SK-N-SH (cell line): ENCODE results near the gene RARS2. TPM values are rescaled to one million over a fixed set of nuclear protein-coding genes. Genes with fewer than 3 reads are reported as not detected.

Experiments
- CTCF ChIA-PET: fragments of 300-600, 350-600 bp; formaldehyde crosslinking; extraction: SDS; loops from one replicate; lab custom pipeline; 2021; lab: Yijun Ruan, JAX
- POLR2A ChIA-PET: fragments of 350-600 bp; sonication (Branson Sonifier 250); formaldehyde crosslinking; extraction: SDS; loops from one replicate; lab custom pipeline; 2020; ENCODE audit warnings: antibody characterized with exemption, inconsistent platforms; lab: Yijun Ruan, JAX
- DNase-seq: peaks from one replicate; pipeline ENCODE4 v3.0.0; 2012
- H2AFZ ChIP-seq: fragments of 200-600 bp; sonication (generic); 2 replicates; pipeline ENCODE4 v1.8.1; 2016; ENCODE audit warnings: antibody characterized with exemption, mild to moderate bottlenecking, low read depth
- H3F3A ChIP-seq: fragments of 200-600 bp; sonication (generic); replicated peaks from 2 replicates; pipeline ENCODE3; 2016; ENCODE audit warnings: antibody characterized with exemption, mild to moderate bottlenecking; ENCODE audit not compliant: insufficient read depth
- H3K27ac ChIP-seq, 2 experiments: fragments of 200-500 bp in 1 of 2; fragments of 200-600 bp in 1 of 2; sonication (Bioruptor generic) in 1 of 2; sonication (generic), shearing (Covaris generic) in 1 of 2; 2 replicates each; pipeline versions ENCODE4 v1.5.1 to v1.6.1; 2014 to 2016; ENCODE audit warnings: low read depth in 2 of 2, inconsistent platforms in 1 of 2, low read length in 1 of 2, mild to moderate bottlenecking in 1 of 2, mixed read lengths in 1 of 2
- H3K27me3 ChIP-seq: fragments of 200-600 bp; sonication (generic), shearing (Covaris generic); 2 replicates; pipeline ENCODE4 v1.6.1; 2016; ENCODE audit warnings: mixed run types; ENCODE audit not compliant: insufficient read depth
- H3K36me3 ChIP-seq, 2 experiments: fragments of 200-500 bp in 1 of 2; fragments of 200-600 bp in 1 of 2; sonication (Bioruptor generic) in 1 of 2; sonication (generic) in 1 of 2; replicated peaks in 1 of 2; 2 replicates each; pipeline versions ENCODE3 to v1.5.1; 2014 to 2016; ENCODE audit warnings: low read length in 1 of 2, mild to moderate bottlenecking in 1 of 2; ENCODE audit not compliant: insufficient read depth in 2 of 2, control insufficient read depth in 1 of 2
- H3K4me1 ChIP-seq, 2 experiments: fragments of 200-500 bp in 1 of 2; fragments of 200-600 bp in 1 of 2; sonication (Bioruptor generic) in 1 of 2; sonication (generic), shearing (Covaris generic) in 1 of 2; 2 replicates each; pipeline versions ENCODE4 v1.5.1 to v1.6.1; 2014 to 2016; ENCODE audit warnings: low read depth in 1 of 2, low read length in 1 of 2, mixed run types in 1 of 2; ENCODE audit not compliant: insufficient read depth in 2 of 2, control insufficient read depth in 1 of 2
- H3K4me2 ChIP-seq: fragments of 200-600 bp; sonication (generic), shearing (Covaris generic); 2 replicates; pipeline ENCODE4 v1.6.1; 2017; ENCODE audit warnings: mixed run types
- H3K4me3 ChIP-seq, 2 experiments: fragments of 200-500 bp in 1 of 2; fragments of 200-600 bp in 1 of 2; sonication (Bioruptor generic) in 1 of 2; sonication (generic), shearing (Covaris generic) in 1 of 2; 2 replicates each; pipeline versions ENCODE4 v1.5.1 to v1.8.1; 2014 to 2016; ENCODE audit warnings: low read depth in 2 of 2, inconsistent platforms in 1 of 2, low read length in 1 of 2, mild to moderate bottlenecking in 1 of 2, mixed read lengths in 1 of 2, moderate library complexity in 1 of 2
- H3K79me2 ChIP-seq: fragments of 200-600 bp; sonication (generic); 2 replicates; pipeline ENCODE4 v1.8.1; 2017; ENCODE audit warnings: mild to moderate bottlenecking; ENCODE audit not compliant: insufficient read depth
- H3K9ac ChIP-seq: fragments of 200-600 bp; sonication (generic); 2 replicates; pipeline ENCODE4 v1.6.1; 2017; ENCODE audit warnings: mixed run types
- H3K9me2 ChIP-seq: fragments of 200-600 bp; sonication (generic); 2 replicates; pipeline ENCODE4 v1.6.1; 2017; ENCODE audit warnings: mixed run types
- H3K9me3 ChIP-seq: fragments of 200-600 bp; sonication (generic); 2 replicates; pipeline ENCODE4 v1.6.1; 2017; ENCODE audit warnings: mixed run types, mild to moderate bottlenecking, moderate library complexity
- H4K20me1 ChIP-seq: fragments of 200-600 bp; sonication (generic); 2 replicates; pipeline ENCODE4 v1.6.1; 2017; ENCODE audit warnings: mild to moderate bottlenecking, mixed run types; ENCODE audit not compliant: insufficient read depth
- CHD2 ChIP-seq: fragments of 150-350 bp; IDR thresholded peaks from 2 replicates; pipeline ENCODE4 v1.6.1; 2018; ENCODE audit warnings: low read length; ENCODE audit not compliant: partially characterized antibody
- ELF1 ChIP-seq: IDR thresholded peaks from 2 replicates; pipeline ENCODE4 v1.4.0; 2012
- FOSL2 ChIP-seq: IDR thresholded peaks from 2 replicates; pipeline ENCODE4 v1.4.0; 2012; ENCODE audit warnings: low read depth, mild to moderate bottlenecking, moderate library complexity, borderline replicate concordance
- FOXJ3 ChIP-seq: sonication (generic); formaldehyde crosslinking; IDR thresholded peaks from 2 replicates; pipeline ENCODE4 v1.5.1; 2020; ENCODE audit warnings: mild to moderate bottlenecking, missing genetic modification reagents
- GABPA ChIP-seq: IDR thresholded peaks from 2 replicates; pipeline ENCODE4 v1.4.0; 2012; ENCODE audit warnings: low read depth, mild to moderate bottlenecking
- GATA2 ChIP-seq: sonication (generic); formaldehyde crosslinking; IDR thresholded peaks from 2 replicates; pipeline ENCODE4 v1.5.0; 2020; ENCODE audit warnings: mild to moderate bottlenecking, missing genetic modification reagents
- JUND ChIP-seq: IDR thresholded peaks from 2 replicates; pipeline ENCODE4 v1.4.0; 2012
- NRF1 ChIP-seq: IDR thresholded peaks from 2 replicates; pipeline ENCODE4 v1.6.1; 2012; ENCODE audit warnings: low read depth, mild to moderate bottlenecking, low read length
- POLR2AphosphoS5 ChIP-seq: IDR thresholded peaks from 2 replicates; pipeline ENCODE4 v1.6.1; 2012; ENCODE audit warnings: low read depth, low read length
- RAD21 ChIP-seq: IDR thresholded peaks from 2 replicates; pipeline ENCODE4 v1.6.1; 2012; ENCODE audit warnings: mild to moderate bottlenecking, low read length
- SMC3 ChIP-seq: IDR thresholded peaks from 2 replicates; pipeline ENCODE4 v1.6.1; 2012; ENCODE audit warnings: low read depth, low read length, improper control_type of control experiment
- TAF1 ChIP-seq: IDR thresholded peaks from 2 replicates; pipeline ENCODE4 v1.6.1; 2012; ENCODE audit warnings: low read depth, mild to moderate bottlenecking, low read length, moderate library complexity, borderline replicate concordance
- YY1 ChIP-seq: IDR thresholded peaks from 2 replicates; pipeline ENCODE4 v1.4.0; 2012; ENCODE audit warnings: low read depth, mild to moderate bottlenecking
- WGBS: methylation state at CpG from one replicate; pipeline ENCODE4 v1.1.6; 2017; ENCODE audit warnings: low lambda C conversion rate; 5-methylcytosine and 5-hydroxymethylcytosine counted together
- polyA plus RNA-seq, 3 experiments: library from polyadenylated mRNA; depleted of rRNA; stranded (reverse); fragments of >200 nt; gene quantifications; 2 replicates each; pipeline ENCODE4 v1.2.3, GENCODE V29; 2012
- small RNA-seq, 7 experiments: library from RNA; depleted of rRNA; stranded (forward); fragments of <200 nt; gene quantifications; one replicate each; pipeline ENCODE3, GENCODE V24; 2012
- TF ChIP-seq, protein P1 (sequence below): IDR thresholded peaks from 2 replicates; pipeline ENCODE4 v1.4.0; 2012; ENCODE audit warnings: low read depth
- TF ChIP-seq, protein P2 (sequence below): IDR thresholded peaks from 2 replicates; pipeline ENCODE4; 2012

RARS2 gene
- polyA plus RNA-seq, 1 of the 3 experiments (the other 2 are of a cell fraction) = 7.9 TPM

DNA sequence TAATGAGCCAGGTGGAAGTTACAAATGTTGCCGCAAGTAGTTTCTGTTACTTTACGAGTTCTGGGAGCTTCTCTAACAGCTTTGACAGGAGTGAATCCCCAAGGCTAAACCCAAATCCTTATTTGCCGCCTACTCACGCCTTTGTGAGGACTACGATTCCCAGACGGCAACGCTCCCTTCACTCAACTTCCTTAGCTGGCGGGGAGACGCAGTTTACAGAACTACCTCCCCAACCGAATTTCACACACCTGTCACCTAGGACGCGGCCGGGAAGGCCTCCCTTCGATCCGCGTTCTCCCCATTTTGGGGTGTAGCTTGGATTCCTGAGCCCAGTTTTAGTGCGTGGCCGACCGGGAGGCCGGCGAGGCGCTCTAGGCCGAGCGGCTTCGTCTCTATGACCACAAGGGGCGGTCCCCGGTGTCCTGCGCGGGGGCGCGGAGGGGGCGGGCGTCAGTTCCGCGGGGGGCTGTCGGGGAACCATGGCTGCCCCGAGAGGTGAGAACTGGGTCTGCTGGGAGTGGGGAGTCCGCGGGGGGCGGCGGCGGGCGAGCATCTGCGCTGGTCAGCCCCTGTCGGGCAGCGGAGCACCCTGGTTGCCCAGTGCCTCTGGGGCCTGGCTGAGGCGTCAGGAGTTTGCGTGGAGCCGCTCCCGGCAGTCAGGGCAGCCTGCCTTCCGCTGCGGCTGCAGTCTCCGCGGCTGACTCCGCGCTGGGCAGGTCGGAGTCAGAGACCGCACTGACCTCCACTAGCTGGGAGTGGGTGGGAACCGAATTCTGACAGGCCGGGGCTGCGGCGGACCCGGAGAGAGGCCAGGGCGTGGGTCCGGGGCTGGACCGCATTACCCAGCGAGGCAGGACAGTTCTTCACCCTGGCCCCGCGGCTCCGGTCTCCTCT is 117.0 kb downstream of the RARS2 start, which contains the start of gene SLC35A1:
TSS of gene SLC35A1 (plus strand) at position 450 of the 894 bp plus-strand sequence. CDS start at position 480, 30 bp downstream.
- Histone ChIP-seq H3K9ac (peak within 1 kb of the TSS; percentile 79), H3K4me3 (peak within 1 kb of the TSS; percentile 78 to 86), H2AFZ (peak within 1 kb of the TSS; percentile 82), H3K9me2 (no peaks in the 10 kb centered on the region), H3K9me3 (no peaks in the 10 kb centered on the region), H3K4me2 (peak within 1 kb of the TSS; percentile 91), H3K36me3 (peaks cover 2% of the 10 kb centered on the region in 2 experiments), H3K27ac (peak within 1 kb of the TSS; percentile 65 to 97), H4K20me1 (no peaks in the 10 kb centered on the region), H3K27me3 (no peaks in the 10 kb centered on the region), H3F3A (peaks cover 4% of the 10 kb centered on the region), H3K4me1 (peaks cover 0 to 9% of the 10 kb centered on the region in 2 experiments; a peak in 2 of 4 replicates), H3K79me2 (peaks cover 13% of the 10 kb centered on the region)
- DNase-seq = peak; percentile 95
- WGBS = under 1% methylated on average over 35 of the region's 70 CpGs
- ChIA-PET CTCF (interaction anchor here (0.7 to 2.4 kb wide), 2 partner anchors 37 to 80 kb away, joined by 3 to 10 read pairs; no protein-coding TSS in a partner anchor), POLR2A (interaction anchor here (1.2 kb wide), 1 partner anchor 64 kb away, joined by 4 read pairs; no protein-coding TSS in a partner anchor)
- peak; percentile 81 for TF ChIP-seq FOXJ3 (CRISPR knock-in tag)
- TF ChIP-seq, protein P1, sequence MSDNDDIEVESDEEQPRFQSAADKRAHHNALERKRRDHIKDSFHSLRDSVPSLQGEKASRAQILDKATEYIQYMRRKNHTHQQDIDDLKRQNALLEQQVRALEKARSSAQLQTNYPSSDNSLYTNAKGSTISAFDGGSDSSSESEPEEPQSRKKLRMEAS = peak; percentile 52
- TF ChIP-seq RAD21 = no peak
- TF ChIP-seq TAF1 = peak; percentile 71
- TF ChIP-seq GABPA = peak; percentile 72
- TF ChIP-seq YY1 = peak; percentile 80
- peak; percentile 45; the same call in 1 of the 2 replicates for TF ChIP-seq POLR2AphosphoS5
- peak; percentile 89 for TF ChIP-seq ELF1
- TF ChIP-seq GATA2 (CRISPR knock-in tag) = no peak
- TF ChIP-seq JUND = no peak
- TF ChIP-seq CHD2 = peak; percentile 15
- peak; percentile 45; the same call in 1 of the 2 replicates for TF ChIP-seq NRF1
- TF ChIP-seq SMC3 = 0 out of 2 replicates have a peak, but pooled peaks have one; percentile 2
- TF ChIP-seq, protein P2, sequence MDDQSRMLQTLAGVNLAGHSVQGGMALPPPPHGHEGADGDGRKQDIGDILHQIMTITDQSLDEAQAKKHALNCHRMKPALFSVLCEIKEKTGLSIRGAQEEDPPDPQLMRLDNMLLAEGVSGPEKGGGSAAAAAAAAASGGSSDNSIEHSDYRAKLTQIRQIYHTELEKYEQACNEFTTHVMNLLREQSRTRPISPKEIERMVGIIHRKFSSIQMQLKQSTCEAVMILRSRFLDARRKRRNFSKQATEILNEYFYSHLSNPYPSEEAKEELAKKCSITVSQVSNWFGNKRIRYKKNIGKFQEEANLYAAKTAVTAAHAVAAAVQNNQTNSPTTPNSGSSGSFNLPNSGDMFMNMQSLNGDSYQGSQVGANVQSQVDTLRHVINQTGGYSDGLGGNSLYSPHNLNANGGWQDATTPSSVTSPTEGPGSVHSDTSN = peak; percentile 31; the same call in 1 of the 2 replicates

DNA sequence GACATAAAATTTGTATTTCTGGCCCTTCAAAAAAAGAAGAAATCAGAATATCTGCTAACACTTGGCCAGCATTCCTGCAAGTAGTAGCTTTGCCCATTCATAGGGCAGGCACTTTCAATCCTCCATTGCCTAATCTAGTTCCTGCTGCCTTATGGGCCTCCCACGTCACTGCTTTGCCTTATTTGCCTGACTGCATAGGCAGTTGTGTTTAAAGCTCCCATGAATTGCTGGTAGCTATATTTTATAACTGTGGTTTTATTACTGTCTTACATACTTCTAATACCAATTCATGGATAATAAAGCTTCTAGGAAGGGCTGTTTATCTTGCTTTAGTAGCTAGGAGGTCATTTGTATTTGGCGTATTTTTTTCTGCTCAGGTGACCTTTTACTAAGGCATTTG is 124.7 kb downstream of the RARS2 start:
- Histone ChIP-seq H3K27me3 (no peaks in the 10 kb centered on the region), H3K27ac (no peak overlapping the region), H3K9ac (no peak overlapping the region), H3K9me2 (no peaks in the 10 kb centered on the region), H3K36me3 (no peaks in the 10 kb centered on the region), H3K9me3 (no peaks in the 10 kb centered on the region), H3K4me2 (no peak overlapping the region), H2AFZ (no peak overlapping the region), H3F3A (no peaks in the 10 kb centered on the region), H3K4me3 (no peak overlapping the region), H4K20me1 (no peaks in the 10 kb centered on the region), H3K4me1 (no peaks in the 10 kb centered on the region), H3K79me2 (no peaks in the 10 kb centered on the region)
- 80% methylated on average over 2 of the region's 2 CpGs for WGBS
- TF ChIP-seq FOSL2 (no peak), ELF1 (no peak), FOXJ3 (CRISPR knock-in tag) (no peak)
- no peak for DNase-seq
- ChIA-PET CTCF (interaction anchor here (0.6 kb wide), 1 partner anchor 72 kb away, joined by 3 read pairs; no protein-coding TSS in a partner anchor), POLR2A (no interaction called here)

Small RNA genes lying within 50 kb of the gene (small RNA-seq; reads per million reads assigned to genes)
- gene RNU6-444P = 0 reads per million in 7 experiments

Other genes starting within 250 kb of the RARS2 start
- gene C6orf163, start 245.2 kb downstream of the RARS2 start, polyA plus RNA-seq (2012; rRNA removed) = 0.49 and 0.54 TPM in 2 replicates
- 0.46 and 0.78 TPM in 2 replicates for gene CFAP206, start 182.0 kb downstream of the RARS2 start, polyA plus RNA-seq (2012; rRNA removed)
- 9.2 and 13.9 TPM in 2 replicates for gene SLC35A1, start 117.0 kb downstream of the RARS2 start, polyA plus RNA-seq (2012; rRNA removed)
- 13.3 and 20.1 TPM in 2 replicates for gene ORC3, start 148 bp upstream of the RARS2 start, polyA plus RNA-seq (2012; rRNA removed)
- gene AKIRIN2, start 112.2 kb upstream of the RARS2 start, polyA plus RNA-seq (2012; rRNA removed) = 12.3 and 19.0 TPM in 2 replicates